PC-3 (cell line): ENCODE data around the gene TMTC2. TPM values are rescaled to one million over a fixed set of nuclear protein-coding genes. Genes with fewer than 3 reads are reported as not detected.

Experiments
- ATAC-seq: fragments of 200-7000 bp; cut with Tn5 transposase; 2 replicates; pipeline ENCODE4 v1.9.1; 2020; ENCODE audit warnings: mild to moderate bottlenecking, moderate library complexity
- BruUV-seq: library from RNA; stranded (reverse); fragments of 400-500 nt; replicated peaks from 2 replicates; lab custom pipeline; 2021; lab: Mats Ljungman, UMichigan
- CTCF ChIA-PET: fragments of 300-600 bp; sonication (Branson Sonifier 250); formaldehyde crosslinking; loops from one replicate; lab custom pipeline; 2022; ENCODE audit warnings: antibody characterized with exemption; lab: Charles Lee
- POLR2A ChIA-PET: fragments of 300-600 bp; sonication (Branson Sonifier 250); formaldehyde crosslinking; loops from one replicate; lab custom pipeline; 2022; ENCODE audit warnings: antibody characterized with exemption; ENCODE audit not compliant: unreplicated experiment; lab: Charles Lee
- DNase-seq: peaks from one replicate; pipeline ENCODE4 v3.0.0-alpha.2; 2015
- H2AFZ ChIP-seq: fragments of 300-600 bp; sonication (generic); 2 replicates; pipeline ENCODE4 v1.6.0; 2016; ENCODE audit warnings: antibody characterized with exemption, low read length
- H3F3A ChIP-seq: fragments of 300-600 bp; sonication (generic); one replicate; pipeline ENCODE4 v1.6.0; 2017; ENCODE audit warnings: antibody characterized with exemption, low read length, control low read depth, mild to moderate bottlenecking; ENCODE audit not compliant: unreplicated experiment
- H3K27ac ChIP-seq: fragments of 300-600 bp; sonication (generic); 2 replicates; pipeline ENCODE4 v1.5.1; 2016; ENCODE audit warnings: mild to moderate bottlenecking, low read length
- H3K27me3 ChIP-seq: fragments of 300-600 bp; sonication (generic); 2 replicates; pipeline ENCODE4 v1.6.1; 2016; ENCODE audit warnings: low read length, mixed read lengths
- H3K36me3 ChIP-seq: fragments of 300-600 bp; sonication (generic); 2 replicates; pipeline ENCODE4 v1.6.1; 2016; ENCODE audit warnings: low read depth, mixed run types, low read length, mixed read lengths
- H3K4me1 ChIP-seq: fragments of 300-600 bp; sonication (generic); 2 replicates; pipeline ENCODE4 v1.5.1; 2016; ENCODE audit warnings: low read length; ENCODE audit not compliant: insufficient read depth
- H3K4me2 ChIP-seq: fragments of 300-600 bp; sonication (generic); 2 replicates; pipeline ENCODE4 v1.6.0; 2016; ENCODE audit warnings: low read length
- H3K4me3 ChIP-seq: fragments of 300-600 bp; sonication (generic); 2 replicates; pipeline ENCODE4 v1.5.1; 2016; ENCODE audit warnings: mild to moderate bottlenecking, low read length, mixed read lengths
- H3K79me2 ChIP-seq: fragments of 300-600 bp; sonication (generic); 2 replicates; pipeline ENCODE4 v1.6.1; 2017; ENCODE audit warnings: low read length, mixed read lengths
- H3K9ac ChIP-seq: fragments of 300-600 bp; sonication (generic); 2 replicates; pipeline ENCODE4 v1.6.0; 2016; ENCODE audit warnings: mild to moderate bottlenecking, low read length
- H3K9me2 ChIP-seq: fragments of 300-600 bp; sonication (generic); replicated peaks from 2 replicates; pipeline ENCODE4 v1.6.1; 2016; ENCODE audit warnings: mixed run types, low read length, mixed read lengths
- H3K9me3 ChIP-seq: fragments of 300-600 bp; sonication (generic); 2 replicates; pipeline ENCODE4 v1.6.1; 2016; ENCODE audit warnings: low read length, mixed read lengths
- H4K20me1 ChIP-seq: fragments of 300-600 bp; sonication (generic); 2 replicates; pipeline ENCODE4 v1.6.1; 2016; ENCODE audit warnings: low read length, mixed read lengths
- EZH2 ChIP-seq: fragments of 300-600 bp; sonication (generic); IDR thresholded peaks from one replicate; pipeline ENCODE4 v1.6.1; 2017; ENCODE audit warnings: antibody characterized with exemption, mild to moderate bottlenecking, low read length; ENCODE audit not compliant: unreplicated experiment
- EZH2phosphoT487 ChIP-seq: fragments of 300-600 bp; sonication (generic); IDR thresholded peaks from 2 replicates; pipeline ENCODE4 v1.6.1; 2018; ENCODE audit warnings: mild to moderate bottlenecking, antibody characterized with exemption, low read length, borderline replicate concordance
- intact Hi-C: fragments of 100-400 bp; cut with micrococcal nuclease; formaldehyde crosslinking; loops from 2 replicates; pipeline ENCODE4 v1.9.0; 2023
- total RNA-seq: library from RNA; depleted of rRNA; stranded (reverse); fragments of >200 nt; gene quantifications from 2 replicates; pipeline ENCODE4 v1.2.3, GENCODE V29; 2014
- TF ChIP-seq, protein P1 (sequence below): fragments of 300-600 bp; sonication (generic); conservative IDR thresholded peaks from 2 replicates; pipeline ENCODE4 v1.5.1; 2017; ENCODE audit warnings: antibody characterized with exemption, low read depth, mild to moderate bottlenecking, low read length

Gene TMTC2
- total RNA-seq, 1 experiment from 2014 or later = 10.7 TPM

DNA sequence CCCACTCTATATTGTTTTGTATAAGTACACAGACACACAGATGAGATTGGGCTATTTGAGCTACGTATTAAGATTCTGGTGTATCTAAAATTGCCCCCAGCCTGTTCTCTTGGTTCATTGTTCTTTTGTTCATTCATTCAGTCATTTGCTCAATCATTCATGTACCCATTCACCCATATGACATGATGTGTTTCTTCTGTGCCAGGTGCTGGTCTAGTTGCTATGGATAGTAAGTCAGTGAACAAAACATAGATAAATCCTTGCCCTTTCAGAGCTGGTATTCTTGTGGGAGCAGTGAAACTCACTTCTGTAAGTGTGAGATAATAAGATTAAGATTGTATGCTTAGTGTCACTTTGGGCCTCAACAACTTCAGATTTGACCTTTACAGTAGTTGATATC is 191.3 kb downstream of the TMTC2 start:
- Histone ChIP-seq H3K9me3 (no peaks in the 10 kb centered on the region), H3F3A (no peaks in the 10 kb centered on the region), H4K20me1 (no peaks in the 10 kb centered on the region), H3K36me3 (no peaks in the 10 kb centered on the region), H2AFZ (no peak overlapping the region), H3K9ac (no peak overlapping the region), H3K4me3 (no peak overlapping the region), H3K9me2 (no peaks in the 10 kb centered on the region), H3K4me1 (peaks cover 10% of the 10 kb centered on the region), H3K79me2 (no peaks in the 10 kb centered on the region), H3K27ac (no peak overlapping the region), H3K27me3 (no peaks in the 10 kb centered on the region), H3K4me2 (no peak overlapping the region)
- no peak for DNase-seq
- BruUV-seq = no TSS peak
- intact Hi-C loops = loop anchor here (5.0 kb wide), 1 partner anchor 191 kb away; the partner anchor contains the start of gene TMTC2
- no peak for ATAC-seq
- CTCF ChIA-PET = no interaction called here
- TF ChIP-seq, protein P1, sequence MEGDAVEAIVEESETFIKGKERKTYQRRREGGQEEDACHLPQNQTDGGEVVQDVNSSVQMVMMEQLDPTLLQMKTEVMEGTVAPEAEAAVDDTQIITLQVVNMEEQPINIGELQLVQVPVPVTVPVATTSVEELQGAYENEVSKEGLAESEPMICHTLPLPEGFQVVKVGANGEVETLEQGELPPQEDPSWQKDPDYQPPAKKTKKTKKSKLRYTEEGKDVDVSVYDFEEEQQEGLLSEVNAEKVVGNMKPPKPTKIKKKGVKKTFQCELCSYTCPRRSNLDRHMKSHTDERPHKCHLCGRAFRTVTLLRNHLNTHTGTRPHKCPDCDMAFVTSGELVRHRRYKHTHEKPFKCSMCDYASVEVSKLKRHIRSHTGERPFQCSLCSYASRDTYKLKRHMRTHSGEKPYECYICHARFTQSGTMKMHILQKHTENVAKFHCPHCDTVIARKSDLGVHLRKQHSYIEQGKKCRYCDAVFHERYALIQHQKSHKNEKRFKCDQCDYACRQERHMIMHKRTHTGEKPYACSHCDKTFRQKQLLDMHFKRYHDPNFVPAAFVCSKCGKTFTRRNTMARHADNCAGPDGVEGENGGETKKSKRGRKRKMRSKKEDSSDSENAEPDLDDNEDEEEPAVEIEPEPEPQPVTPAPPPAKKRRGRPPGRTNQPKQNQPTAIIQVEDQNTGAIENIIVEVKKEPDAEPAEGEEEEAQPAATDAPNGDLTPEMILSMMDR = no peak
- TF ChIP-seq EZH2phosphoT487 (no peak), EZH2 (no peak)
- POLR2A ChIA-PET = no interaction called here

DNA sequence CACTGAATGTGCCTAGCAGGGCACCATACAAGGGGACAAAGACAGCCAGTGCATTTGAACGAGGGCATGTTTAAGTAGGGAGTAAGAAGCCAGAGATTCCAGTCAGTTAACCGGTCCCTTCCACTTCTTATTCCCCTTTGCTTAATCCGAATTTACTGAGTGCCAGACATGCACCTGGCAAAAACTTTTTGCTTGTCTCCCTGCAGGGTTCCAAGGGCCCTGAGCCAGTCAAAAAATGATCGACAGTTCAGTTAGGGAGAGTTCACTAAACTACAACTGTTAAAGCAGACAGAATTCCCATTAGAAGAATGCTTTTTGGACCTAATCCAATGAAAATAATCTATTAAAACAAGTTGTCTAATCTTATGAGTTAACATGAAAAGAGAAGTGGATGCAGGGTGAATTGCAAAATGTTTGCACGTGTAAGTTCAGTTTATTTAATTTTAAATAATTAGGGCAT is 193.8 kb downstream of the TMTC2 start:
- Histone ChIP-seq H3K4me1 (peaks cover 2% of the 10 kb centered on the region), H4K20me1 (no peaks in the 10 kb centered on the region), H3K27ac (no peak overlapping the region), H3K9me2 (no peaks in the 10 kb centered on the region), H2AFZ (no peak overlapping the region), H3K9me3 (no peaks in the 10 kb centered on the region), H3K36me3 (no peaks in the 10 kb centered on the region), H3K4me2 (no peak overlapping the region), H3K4me3 (no peak overlapping the region), H3K27me3 (no peaks in the 10 kb centered on the region), H3K9ac (no peak overlapping the region), H3K79me2 (no peaks in the 10 kb centered on the region), H3F3A (no peaks in the 10 kb centered on the region)
- ATAC-seq = no peak
- intact Hi-C loops = no loop called here
- no peak for DNase-seq
- BruUV-seq = no TSS peak
- TF ChIP-seq, protein P1 = no peak
- TF ChIP-seq EZH2phosphoT487 (no peak), EZH2 (no peak)
- ChIA-PET POLR2A (no interaction called here), CTCF (no interaction called here)

- Histone ChIP-seq H4K20me1 (no peaks in the 10 kb centered on the region), H3K4me3 (no peak overlapping the region), H3K4me2 (no peak overlapping the region), H3K4me1 (no peaks in the 10 kb centered on the region), H3K9me2 (no peaks in the 10 kb centered on the region), H2AFZ (no peak overlapping the region), H3K27me3 (no peaks in the 10 kb centered on the region), H3K79me2 (no peaks in the 10 kb centered on the region), H3K36me3 (no peaks in the 10 kb centered on the region), H3K9ac (no peak overlapping the region), H3F3A (no peaks in the 10 kb centered on the region), H3K9me3 (no peaks in the 10 kb centered on the region), H3K27ac (no peak overlapping the region)
- POLR2A ChIA-PET = no interaction called here
- BruUV-seq = no TSS peak
- no peak for TF ChIP-seq EZH2
- CTCF ChIA-PET = no interaction called here
- intact Hi-C loops = no loop called here
- DNase-seq = no peak
- ATAC-seq = no peak
These were observed 197.0 kb downstream of the TMTC2 start for GRCh38 chr12:82883394-82884355.
